22Rv1 (cell line): ENCODE data around the gene IPCEF1.

Source experiments
- CTCF ChIP-seq: fragments of 450-650 bp; IDR thresholded peaks from 2 replicates; pipeline ENCODE4 v1.5.1; 2017; ENCODE audit warnings: mild to moderate bottlenecking
- ZFX ChIP-seq: fragments of 450-650 bp; IDR thresholded peaks from 2 replicates; pipeline ENCODE4 v1.6.1; 2017; ENCODE audit warnings: antibody characterized with exemption, borderline replicate concordance

GRCh38 chr6:154350293-154350692, 6.3 kb downstream of the IPCEF1 start:
- TF ChIP-seq CTCF (no peak), ZFX (no peak)
